Epidermal melanocyte (primary cell): ENCODE data around the gene ZNF664.

Experiments
- DNase-seq: peaks from one replicate; pipeline ENCODE4 v3.0.0; 2011; ENCODE audit warnings: low spot score; ENCODE audit not compliant: insufficient read length

The ZNF664 gene

DNA sequence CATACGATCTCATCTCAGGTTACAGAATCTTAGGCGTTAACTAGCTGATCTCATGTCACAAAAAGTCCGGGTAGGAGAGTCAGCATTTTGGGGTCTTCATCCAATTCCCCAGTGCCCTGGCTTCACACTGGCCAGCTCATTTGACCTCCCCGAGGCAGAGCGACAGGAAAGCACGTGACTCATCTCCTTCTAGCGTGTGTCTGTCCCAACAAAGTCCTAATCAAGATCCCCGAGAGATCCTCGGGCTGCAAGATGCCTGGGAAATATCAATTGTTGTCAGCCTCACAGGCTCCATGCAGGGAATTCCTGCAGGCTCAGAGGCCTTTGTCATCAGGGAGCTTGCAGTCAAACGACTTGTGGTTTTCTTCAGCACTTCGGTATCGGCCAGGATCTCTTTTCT, 57.5 kb downstream of the ZNF664 start:
- DNase-seq: no peak

DNA sequence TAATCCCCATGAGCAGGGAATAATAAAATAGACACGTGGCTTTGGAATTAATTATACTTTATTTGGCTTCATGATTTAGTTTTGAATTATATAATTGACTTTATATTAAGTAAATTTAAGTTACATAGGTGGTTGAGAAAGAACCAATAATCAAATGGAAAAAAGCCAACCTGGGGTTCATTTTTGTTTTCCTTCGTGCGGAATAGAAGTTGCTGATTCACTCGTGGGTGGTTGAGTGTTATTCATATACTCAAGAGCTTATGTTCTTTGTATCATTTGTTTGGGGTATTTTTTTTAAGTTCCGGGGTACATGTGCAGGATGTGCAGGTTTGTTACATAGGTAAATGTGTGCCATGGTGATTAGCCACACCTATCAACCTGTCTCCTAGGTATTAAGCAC, 58.0 kb downstream of the ZNF664 start:
- no peak for DNase-seq

DNA sequence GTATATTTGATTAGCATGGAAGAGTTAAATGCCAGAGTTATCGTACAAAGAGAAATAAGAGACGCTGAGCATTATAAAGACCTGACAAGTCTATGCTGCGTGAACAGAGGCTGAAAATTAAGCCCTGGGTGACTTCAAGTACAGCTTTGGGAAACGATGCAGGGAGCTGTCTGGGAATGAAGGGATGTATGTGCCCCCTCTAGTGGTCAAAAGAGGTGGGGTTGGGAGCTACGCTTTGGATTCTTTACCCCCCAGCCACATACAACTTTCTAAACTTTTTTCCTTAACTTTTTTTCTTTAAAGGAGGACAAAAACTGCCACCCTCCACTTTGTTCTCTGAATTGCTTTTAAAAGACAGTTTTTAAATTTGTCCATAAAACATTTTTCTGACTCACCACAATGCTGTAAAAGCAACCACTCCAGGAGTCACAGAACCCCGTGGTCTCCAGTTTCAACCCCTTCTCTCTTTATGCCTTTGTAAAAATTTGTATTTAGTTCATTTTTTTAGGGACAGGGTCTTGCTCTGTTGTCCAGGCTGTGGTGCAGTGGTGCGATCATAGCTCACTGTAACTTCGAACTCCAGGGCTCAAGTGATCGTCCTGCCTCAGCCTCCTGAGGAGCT, 59.4 kb downstream of the ZNF664 start:
- peak; percentile 90 for DNase-seq

DNA sequence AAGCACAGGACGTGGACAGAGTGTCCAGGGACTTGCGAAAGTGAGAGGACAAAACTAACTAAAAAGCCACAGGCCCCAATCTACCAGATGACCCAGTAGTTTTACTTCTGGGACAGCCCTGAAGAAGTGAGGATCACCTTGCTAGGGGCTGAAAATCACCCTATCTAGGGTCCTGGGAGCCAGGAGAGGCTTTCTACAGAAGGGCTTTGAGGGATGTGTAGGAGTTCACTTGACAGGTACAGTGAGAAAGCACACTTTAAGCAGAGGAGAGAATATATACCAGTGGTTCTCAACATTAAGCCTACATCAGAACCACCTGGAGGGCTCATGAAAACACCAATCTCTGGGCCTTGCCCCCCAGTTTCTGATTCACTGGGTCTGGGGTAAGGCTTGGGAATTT, 60.8 kb downstream of the ZNF664 start:
- no peak for DNase-seq

DNA sequence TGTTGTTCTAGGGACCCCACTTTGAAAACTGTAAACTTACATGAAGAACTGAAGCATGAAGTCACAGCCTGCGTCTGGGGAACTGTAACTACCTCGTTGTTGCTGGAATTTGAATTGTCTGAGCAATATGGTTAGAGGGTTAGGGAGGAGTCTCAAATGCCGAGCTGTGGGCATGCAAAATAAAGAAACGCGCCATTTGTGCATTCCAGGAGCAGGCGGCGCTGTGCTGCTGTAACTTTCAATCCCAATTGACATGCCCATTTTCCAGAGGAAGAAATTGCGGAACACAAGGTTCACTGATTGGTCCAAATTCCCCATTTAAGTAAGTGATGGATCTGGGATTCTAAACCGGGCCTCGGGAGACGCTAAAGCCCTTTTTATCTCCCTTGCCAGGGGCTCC, 61.3 kb downstream of the ZNF664 start:
- no peak for DNase-seq

DNA sequence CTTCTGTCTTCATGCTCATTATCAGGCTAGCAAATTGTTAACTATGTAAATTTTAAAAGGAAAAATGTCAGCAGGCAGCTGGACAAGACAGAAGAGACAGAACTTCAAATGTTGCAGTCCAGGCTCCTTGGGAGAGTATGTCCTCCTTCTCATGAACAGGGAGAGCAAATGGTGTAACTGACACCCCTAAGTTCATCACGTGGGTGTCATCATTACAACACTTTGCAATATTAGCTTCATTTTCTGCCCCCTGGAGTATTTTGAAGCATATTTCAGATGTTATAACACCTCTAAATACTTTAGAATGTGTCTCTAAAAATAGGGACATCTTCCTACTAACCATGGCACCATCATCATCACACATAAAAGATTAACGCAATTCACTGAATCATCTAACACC, 62.1 kb downstream of the ZNF664 start:
- no peak for DNase-seq

DNA sequence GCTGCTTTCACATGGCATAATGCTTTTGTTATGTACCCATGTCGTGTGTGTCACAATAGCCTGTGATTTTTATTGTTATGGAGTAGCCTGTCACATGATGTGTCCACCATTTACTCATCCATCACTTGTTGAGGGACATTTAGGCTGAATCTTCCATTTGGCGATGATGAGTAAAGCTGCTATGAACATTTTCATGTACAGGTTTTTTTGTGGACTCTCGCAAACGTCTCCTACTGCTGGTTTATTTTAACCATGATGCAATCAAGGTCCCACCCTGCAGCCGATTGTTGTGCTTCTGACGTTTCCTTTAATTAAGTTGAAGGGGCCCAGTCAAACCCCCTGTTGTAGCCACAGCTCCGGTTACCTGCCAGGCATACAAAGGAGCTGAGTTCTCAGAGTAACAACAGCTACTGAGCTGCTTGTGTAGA, 63.2 kb downstream of the ZNF664 start:
- DNase-seq: no peak

DNA sequence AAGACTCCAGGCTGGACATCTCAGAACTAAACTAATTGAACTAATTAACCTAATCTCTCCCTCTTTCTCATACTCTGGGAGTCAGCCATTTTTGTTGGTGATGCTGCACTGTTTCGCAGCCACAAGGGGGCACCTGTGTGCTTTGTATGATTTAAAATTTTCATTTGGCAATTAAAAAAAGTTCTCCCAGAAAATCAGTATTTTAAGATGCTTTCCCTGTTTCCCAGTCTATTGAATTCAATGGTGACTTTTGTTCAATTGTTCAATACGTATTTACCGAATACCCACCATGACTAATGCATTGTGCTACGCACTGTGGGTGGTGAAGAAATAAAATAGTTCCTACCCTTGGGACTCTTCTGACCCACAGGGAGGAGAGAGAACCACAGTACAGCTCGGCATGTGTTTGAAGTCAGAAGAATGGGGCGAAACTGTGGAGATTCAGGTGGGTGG, 63.7 kb downstream of the ZNF664 start:
- DNase-seq: peak; percentile 81

DNA sequence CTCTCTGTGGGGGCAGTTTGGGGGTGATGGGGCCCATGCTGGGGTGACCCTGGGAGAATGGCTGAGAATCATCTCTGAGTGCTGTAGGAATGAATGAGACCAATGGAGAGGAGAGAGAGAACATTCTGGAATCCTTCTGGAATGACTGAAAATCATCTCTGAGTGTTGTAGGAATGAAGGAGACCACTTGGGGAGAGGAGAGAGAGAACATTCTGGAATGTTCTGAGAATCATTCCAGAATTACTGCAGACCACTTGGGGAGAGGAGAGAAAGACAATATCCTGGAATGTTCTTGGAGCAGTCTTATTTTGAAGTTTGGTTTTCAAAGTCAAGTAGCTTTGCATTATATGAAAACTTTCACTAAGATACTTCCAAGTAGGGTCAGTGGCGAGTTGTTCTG, 64.3 kb downstream of the ZNF664 start:
- no peak for DNase-seq

DNA sequence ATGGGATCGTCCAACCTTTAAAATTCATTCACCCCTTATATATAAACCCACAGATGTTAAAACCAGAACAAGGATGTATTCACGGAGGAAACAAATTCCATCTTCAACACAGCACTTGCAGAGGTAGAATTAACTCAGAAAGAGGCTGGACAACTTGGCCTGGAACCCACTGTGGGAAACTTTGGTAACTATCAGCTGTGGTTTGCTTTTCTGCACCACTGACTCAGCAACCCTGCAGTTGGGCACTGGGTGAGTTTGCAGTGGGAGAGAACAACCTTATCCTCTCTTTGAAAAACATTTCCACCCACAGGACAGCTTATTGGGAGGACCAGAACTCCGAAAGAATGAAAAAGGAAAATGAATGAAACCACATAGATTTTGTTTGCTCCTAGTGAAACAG, 66.3 kb downstream of the ZNF664 start:
- no peak for DNase-seq

DNA sequence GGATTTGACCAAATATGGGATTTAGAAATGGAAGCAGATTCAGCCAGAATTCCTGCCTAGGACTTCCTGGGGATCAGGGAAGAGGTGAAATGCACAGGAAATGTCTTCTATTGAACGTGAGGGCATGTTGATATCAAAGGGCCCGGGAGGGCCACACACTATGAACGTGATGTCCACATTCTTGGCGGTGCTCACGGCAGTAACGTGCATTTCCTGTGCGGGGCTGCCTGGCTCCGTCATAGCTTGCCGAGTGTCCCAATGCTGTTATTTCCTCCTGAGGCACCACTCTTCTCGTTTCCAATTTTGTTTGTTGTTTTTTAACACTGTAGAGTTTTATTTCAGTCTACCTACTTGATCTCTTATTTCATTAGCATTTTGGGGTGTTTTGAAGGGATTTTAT, 67.3 kb downstream of the ZNF664 start:
- no peak for DNase-seq

DNA sequence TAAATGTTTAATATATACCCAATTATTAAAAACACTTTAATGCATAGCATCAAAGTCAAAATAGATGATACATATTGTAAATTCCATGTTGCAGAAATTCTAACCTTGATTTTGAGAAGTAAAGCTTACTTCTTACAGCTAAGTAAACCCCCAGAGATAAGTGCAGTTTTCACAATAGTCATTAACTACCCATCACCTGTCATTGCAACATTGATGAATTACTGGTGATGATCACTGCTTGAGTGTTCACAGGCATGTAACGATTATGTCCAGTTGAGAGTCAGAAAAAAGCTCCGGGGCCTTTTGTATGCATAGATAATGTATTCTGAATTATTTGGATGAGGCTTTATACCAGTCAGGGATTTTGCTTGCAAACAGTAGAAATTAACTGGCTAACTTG, 67.7 kb downstream of the ZNF664 start:
- no peak for DNase-seq

DNA sequence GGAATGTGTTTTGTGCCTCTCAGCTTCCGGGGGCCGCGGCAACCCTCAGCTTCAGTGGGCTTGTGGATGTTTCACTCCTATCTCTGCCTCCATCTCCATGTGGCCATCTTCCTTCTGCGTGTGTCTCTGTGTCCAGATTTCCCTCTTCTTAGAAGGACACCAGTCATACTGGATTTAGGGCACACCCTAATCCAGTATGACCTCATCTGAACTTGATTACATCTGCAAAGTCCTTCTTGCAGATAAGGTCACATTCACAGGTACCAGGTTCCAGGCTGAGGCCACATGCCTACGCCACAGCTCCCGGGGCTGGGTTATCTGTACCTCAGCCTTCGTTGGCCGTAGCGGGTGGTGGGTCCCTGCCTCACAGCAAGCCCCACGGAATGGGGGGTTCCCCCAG, 68.9 kb downstream of the ZNF664 start:
- DNase-seq: no peak

DNA sequence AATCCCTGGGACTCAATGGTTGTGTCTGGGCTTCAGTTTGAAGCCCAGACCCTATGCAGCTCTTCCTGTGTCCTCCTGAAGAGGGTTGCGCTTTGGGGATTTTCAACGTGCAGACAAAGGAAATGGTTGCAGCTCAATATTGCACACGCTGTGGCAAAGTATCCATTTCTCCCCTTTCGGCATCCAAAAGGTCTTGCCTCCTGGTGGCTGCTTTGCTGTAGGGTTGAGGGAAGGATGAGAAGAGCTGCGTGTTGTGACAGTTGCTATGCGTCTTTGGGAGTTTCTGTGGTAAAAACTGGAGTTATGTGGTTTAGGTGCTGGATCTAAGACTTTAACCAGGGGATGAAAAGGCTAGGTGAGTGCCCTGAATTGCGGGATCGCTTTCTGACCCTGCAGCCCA, 71.0 kb downstream of the ZNF664 start:
- DNase-seq: no peak

DNA sequence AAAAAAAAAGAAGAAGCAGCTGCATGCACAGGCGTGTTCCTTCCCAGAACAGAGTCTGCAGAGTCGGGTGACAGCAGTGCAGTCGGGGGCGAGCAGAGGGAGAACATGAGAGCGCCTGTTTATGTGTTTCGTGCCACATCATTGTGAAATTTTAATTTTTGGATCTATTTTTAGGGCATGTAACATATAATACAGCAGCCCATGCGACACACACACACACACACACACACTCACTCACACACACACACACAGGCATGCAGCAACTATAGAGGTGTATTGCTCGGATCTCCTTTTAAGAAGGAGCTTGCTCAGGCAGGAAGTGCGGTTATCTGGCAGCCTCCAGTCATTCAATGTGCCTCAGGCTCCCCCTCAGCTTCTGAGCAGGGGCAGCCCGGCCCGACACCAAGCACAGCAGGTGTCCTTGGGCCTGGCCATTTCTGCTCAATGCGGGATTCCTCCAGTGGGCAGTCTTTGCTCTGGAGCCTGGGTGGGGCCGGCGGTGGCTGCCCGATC, 71.8 kb downstream of the ZNF664 start:
- no peak for DNase-seq

DNA sequence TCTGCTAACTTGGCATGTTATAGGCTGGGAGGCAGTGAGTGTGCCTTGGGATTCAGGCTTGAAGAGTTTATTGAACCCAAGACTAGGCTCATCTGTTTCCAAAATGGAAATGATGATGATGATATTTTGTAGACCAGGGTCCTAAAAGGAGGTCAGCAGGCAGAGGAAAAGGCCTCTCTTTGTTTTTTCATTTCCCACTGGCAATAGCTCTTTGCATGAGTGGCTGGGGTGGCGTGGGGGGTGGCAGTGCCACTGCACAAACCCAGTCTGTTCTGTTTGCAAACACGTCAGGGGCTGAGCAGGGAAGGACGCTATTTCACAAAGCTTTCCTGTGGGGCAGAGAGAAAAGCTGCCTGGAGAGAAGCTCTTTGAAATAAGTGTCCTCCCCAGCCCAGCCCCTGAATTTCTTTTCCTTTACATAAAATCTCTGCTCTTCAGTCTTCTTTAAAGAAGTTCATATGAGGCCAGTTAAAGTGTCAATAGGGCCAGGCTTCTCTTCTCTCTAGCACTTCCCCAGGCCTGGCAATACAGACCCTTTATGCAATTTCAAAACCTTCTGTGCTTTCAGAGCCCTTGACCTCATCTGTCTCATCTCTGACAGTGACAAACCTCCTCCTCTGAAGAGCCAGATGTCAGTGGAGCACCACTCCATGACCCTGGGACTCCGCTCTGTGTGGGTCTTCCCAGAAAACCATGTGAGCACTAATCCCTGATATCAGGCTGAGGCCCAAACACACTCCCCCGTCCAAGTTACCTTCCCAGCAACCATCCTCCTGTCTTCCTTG, 72.8 kb downstream of the ZNF664 start:
- DNase-seq: no peak

DNA sequence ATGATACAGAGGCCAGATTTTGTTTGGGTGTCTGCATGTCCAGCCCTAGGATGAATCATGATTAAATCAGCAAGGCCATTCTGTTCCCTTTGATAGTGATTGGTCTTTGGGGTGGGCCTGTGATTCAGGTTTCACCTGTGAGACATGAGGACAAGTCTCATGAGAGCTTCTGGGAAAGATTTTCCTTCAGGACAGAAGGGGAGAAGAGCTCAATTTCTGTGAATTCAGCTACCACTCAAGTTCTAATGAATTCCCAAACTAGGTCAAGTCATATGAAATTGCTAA, 73.4 kb downstream of the ZNF664 start:
- DNase-seq: no peak

DNA sequence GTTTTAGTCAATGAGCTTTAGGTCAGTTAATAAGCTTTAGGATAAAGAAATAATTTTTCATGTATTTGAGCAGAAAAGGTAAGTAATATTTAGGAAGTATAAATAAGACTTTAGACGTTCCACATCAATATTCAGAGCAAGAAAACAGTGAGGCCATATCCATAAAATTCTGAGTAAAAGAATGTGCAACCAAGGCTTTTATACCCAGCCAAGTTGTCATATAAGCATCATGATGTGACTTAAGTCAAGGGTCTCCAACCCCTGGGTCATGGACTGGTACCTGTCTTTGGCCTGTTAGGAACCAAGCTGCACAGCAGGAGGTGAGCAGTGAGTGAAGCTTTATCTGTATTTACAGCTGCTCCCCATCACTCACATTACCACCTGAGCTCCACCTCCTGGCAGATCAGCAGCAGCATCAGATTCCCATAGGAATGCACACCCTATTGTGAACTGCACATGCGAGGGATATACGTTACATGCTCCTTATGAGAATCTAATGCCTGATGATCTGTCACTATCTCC, 74.1 kb downstream of the ZNF664 start:
- DNase-seq: no peak

DNA sequence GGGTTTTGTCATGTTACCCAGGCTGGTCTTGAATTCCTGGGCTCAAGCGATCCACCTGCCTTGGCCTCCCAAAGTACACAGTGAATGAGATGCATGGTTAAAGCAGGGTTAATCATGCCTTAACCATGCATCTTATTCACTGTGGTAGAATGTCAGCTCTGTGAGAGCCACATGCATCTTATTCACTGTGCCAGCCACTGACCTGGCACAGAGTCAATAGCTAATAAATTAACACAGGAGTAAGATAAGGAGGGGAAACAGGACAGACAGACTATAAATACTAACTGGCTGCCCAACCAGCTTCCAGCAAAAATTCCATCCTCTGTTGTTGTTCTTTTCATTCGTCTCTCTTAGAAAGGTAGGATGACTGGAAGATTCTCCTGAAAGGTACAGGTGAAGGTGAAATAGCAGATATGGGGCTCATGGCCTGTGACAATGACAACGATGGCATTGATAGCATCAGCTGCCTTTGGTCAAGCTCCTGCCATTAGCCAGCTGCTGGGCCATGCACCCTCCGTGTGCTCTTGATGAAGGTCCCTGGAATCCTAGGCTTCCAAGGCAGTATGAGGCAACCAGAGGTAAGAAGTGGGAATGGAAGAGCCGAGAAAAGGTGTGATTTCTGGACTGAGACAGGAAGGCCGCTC, 76.6 kb downstream of the ZNF664 start:
- no peak for DNase-seq

DNA sequence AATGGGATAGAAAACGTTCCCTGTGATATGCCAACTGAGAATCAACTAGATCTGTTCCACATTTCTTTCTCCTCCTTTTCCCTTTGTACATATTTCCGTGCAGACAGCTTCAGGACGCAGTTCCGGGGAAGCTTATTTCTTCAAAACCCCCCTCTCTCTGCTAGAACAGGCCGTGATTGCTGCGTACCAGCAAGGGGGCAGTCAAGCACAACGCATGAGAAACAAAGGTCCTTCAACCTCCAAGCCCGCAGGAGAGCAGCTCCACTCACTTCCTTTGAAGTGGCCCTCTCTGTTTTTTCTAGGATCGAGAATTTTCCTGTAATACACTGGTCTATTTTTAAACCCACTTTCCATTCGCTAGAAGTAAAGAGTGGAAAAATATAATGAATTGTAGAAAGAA, 80.8 kb downstream of the ZNF664 start:
- DNase-seq: peak; percentile 61

DNA sequence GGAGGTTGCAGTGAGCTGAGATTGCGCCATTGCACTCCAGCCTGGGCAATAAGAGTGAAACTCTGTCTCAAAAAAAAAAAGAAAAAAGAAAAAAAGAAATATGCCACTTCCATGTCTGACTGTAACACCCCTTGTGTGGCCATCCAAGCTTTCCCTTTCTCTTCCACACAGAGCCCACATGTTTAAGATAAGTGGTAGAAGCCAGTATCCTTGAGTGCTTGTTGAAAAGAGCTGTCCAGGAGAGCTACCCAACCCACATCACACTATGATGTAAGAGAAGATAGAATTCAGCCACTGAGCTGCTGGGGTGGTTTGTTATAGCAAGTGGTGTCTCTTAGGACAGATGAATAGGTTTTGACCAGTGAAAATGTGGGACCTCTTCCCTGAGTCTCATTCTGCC, 82.1 kb downstream of the ZNF664 start:
- no peak for DNase-seq

DNA sequence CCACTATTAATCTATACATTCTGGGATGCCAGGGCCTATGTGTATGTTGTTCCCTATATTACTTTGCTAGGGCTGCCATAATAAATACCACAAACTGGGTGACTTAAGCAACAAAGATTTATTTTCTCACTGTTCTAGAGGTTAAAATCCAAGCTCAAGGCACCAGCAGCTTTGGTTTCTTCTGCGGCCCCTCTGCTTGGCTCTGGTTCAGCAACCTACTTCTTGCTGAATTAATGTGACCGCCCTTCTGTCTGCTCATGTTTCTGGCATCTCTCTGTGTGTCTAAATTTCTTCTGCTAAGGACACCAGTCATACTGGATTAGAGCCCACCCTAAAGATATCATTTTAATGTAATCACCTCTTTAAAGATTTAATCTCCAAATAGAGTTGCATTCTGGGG, 84.7 kb downstream of the ZNF664 start:
- no peak for DNase-seq
